Measurements from ENCODE around the gene PAK4.

Gene PAK4

GRCh38 chr19:39172700-39173501, 47.3 kb downstream of the PAK4 start:
- no peak for TF ChIP-seq CTCF (IDR thresholded peaks at IDR 0.05; ENCODE audit: insufficient read depth, low read depth, low read length, missing control alignments)
- no peak for DNase-seq (ENCODE audit: low read depth)
- H3K4me3 ChIP-seq (ENCODE audit: low read depth, low read length): no peak overlapping the region

GRCh38 chr19:39173502-39173991, 48.0 kb downstream of the PAK4 start:
- DNase-seq (ENCODE audit: low read depth): no peak
- no peak overlapping the region for H3K4me3 ChIP-seq (ENCODE audit: low read depth, low read length)
- TF ChIP-seq CTCF (IDR thresholded peaks at IDR 0.05; ENCODE audit: insufficient read depth, low read depth, low read length, missing control alignments): no peak

GRCh38 chr19:39174142-39174541, 48.6 kb downstream of the PAK4 start:
- no peak for TF ChIP-seq CTCF (IDR thresholded peaks at IDR 0.05; ENCODE audit: insufficient read depth, low read depth, low read length, missing control alignments)
- DNase-seq (ENCODE audit: low read depth): no peak
- H3K4me3 ChIP-seq (ENCODE audit: low read depth, low read length): no peak overlapping the region

- TF ChIP-seq CTCF (IDR thresholded peaks at IDR 0.05; ENCODE audit: insufficient read depth, low read depth, low read length, missing control alignments): no peak
- H3K4me3 ChIP-seq (ENCODE audit: low read depth, low read length): no peak overlapping the region
These were observed 49.3 kb downstream of the PAK4 start for GRCh38 chr19:39174558-39175544.

GRCh38 chr19:39175564-39175963, 50.0 kb downstream of the PAK4 start:
- DNase-seq (ENCODE audit: low read depth): no peak
- H3K4me3 ChIP-seq (ENCODE audit: low read depth, low read length): no peak overlapping the region
- TF ChIP-seq CTCF (IDR thresholded peaks at IDR 0.05; ENCODE audit: insufficient read depth, low read depth, low read length, missing control alignments): no peak

More at GRCh38 chr19:39174558-39175544, 49.3 kb downstream of the PAK4 start:
- no peak for DNase-seq (ENCODE audit: low read depth)

GRCh38 chr19:39177110-39177699, 51.6 kb downstream of the PAK4 start:
- no peak overlapping the region for H3K4me3 ChIP-seq (ENCODE audit: low read depth, low read length)
- no peak for TF ChIP-seq CTCF (IDR thresholded peaks at IDR 0.05; ENCODE audit: insufficient read depth, low read depth, low read length, missing control alignments)
- DNase-seq (ENCODE audit: low read depth): no peak

Data from GM12865 (cell line).